Activated CD4-positive, CD25-positive, alpha-beta regulatory T cell treated with anti-CD3 and anti-CD28 coated beads, Interleukin-2, amount 50 U/mL, for 72 hours (primary cell): ENCODE data around the gene CACNA1G.

Experiments used
- DNase-seq: peaks from one replicate; pipeline ENCODE4 v3.0.0; 2021

Gene CACNA1G

DNA sequence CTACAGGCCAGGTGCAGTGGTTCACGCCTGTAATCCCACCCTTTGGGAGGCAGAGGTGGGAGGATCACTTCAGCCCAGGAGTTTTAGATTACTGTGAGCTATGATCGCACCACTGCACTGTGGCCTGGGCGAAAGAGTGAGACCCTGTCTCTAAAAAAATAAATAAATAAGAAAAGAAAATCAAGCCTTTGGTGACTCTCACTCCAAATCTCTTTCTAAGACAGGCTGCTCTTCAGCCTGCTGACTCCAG is 75.1 kb downstream of the CACNA1G start:
- DNase-seq, result no peak

GRCh38 chr17:50635982-50636803 is 75.7 kb downstream of the CACNA1G start:
- no peak for DNase-seq

GRCh38 chr17:50636804-50637195 is 76.3 kb downstream of the CACNA1G start:
- no peak for DNase-seq

DNA sequence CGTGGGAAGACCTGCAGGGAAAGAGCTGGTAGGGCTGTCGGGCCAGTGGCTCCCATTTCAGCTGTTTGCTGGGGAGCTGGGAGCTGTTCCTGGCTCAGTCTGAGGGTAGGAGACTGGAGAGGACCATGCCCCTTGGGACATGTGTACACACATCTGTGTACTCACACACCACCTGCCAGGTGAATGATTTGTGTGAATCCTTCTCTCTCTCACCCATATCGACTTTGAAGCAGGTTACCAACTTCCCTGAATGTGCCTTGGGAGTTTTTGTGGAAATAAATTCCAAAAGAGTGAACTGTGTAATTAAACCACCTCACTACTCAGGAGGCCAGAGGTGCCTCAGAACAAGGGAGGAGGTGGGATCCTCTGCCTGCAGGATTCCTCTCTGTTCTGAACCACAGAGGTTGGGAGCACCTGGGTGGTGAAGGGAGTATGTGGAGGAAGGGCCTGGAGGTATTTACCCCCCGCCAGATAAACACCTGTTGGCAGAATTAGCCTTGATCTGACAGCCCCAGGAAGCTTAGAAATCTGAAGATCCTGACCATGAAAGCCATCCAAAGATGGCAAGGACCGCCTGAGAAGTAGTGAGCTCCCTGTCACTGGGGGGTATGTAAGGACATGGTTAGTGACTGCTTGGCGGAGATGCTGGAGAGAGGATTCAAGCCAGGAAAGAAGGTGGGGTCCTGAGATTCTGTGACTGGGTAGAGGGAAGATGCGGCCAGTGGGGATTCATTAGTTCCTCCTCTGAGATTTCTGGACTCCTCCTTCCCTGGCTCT is 77.5 kb downstream of the CACNA1G start:
- no peak for DNase-seq

GRCh38 chr17:50638606-50638965 is 78.1 kb downstream of the CACNA1G start:
- DNase-seq, result no peak

DNA sequence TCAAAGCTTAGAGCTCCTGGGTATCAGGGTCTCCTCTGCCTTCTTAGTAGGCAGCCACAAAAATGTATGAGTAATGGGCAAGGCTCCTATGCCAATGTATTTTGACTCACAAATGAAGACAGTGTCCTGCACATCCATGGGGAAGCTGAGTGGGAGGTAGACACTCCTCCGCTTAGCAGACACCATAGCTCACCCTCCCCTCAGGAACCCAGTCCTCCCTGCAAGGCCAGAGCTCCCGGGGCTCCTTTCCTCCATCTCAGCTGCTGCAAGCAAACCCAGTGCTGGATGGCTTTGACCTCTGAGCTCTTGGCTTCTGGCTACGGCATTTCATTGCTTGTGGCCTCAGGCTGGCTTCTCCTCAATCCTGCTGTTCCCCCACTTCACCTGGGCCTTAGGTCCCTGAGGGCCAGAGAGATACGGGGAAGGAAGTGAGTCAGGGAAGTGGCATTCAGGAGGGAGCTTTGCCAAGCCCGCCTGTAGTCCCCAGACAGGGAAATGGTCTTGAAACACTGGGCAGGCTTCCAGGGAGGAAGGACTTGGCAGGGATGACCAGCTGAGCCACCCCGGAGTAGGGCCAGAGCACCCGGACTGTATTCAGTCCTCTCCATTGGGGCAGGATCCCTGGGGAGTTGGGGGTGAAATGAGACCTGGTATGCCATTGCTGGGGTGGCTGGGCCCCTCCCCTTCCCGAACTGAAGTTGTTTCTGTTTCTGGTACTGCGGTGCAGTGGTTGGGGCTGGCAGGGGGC is 78.6 kb downstream of the CACNA1G start:
- no peak for DNase-seq

DNA sequence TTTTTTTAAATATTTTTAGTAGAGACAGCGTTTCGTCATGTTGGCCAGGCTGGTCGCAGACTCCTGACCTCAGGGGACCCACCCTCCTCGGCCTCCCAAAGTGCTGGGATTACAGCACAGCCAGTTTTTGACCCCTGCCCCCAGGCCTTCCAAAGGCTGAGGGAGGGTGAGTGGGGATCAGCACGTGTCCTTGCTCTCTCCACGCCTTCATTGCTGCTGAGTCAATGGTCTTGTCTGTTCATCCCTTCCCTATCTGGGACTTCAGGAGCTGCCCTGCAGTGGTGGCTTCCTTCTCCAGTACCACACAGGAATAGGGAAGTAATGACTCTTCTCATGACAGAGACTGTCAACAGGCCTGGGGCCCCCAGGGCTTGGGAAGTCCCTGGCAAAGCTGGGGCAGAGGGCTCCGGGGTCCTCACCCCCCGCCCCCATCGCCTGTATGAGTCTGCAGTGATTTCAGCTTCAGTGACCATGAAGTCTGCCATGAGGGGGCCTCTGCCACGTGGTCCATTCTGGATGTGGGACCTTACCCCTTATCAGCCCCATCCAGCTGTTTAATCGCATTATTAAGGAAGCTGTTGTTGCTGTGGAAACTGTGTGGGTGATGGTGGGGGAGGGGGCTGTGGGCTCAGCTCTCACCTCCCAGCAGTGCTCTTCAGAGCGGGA is 80.3 kb downstream of the CACNA1G start:
- DNase-seq, result no peak

DNA sequence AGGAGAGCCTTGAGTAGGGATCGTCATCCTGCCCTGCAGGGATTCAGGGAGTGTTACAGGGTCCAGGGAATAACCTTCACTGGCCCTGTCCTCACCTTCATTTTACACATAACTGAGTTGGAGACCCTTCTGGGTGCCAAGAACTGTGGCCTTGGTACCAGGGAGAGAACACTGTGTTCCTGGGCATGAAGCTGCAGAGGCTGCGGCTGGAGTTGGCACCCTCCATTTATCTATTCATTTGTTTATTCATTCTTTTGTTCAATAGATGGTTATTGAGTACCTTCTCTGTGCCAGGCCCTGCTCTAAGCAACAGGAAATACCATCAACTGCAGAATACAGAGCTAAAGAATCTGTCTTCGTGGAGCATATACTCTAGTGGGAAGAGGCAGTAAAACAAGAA is 80.8 kb downstream of the CACNA1G start:
- DNase-seq, result no peak

DNA sequence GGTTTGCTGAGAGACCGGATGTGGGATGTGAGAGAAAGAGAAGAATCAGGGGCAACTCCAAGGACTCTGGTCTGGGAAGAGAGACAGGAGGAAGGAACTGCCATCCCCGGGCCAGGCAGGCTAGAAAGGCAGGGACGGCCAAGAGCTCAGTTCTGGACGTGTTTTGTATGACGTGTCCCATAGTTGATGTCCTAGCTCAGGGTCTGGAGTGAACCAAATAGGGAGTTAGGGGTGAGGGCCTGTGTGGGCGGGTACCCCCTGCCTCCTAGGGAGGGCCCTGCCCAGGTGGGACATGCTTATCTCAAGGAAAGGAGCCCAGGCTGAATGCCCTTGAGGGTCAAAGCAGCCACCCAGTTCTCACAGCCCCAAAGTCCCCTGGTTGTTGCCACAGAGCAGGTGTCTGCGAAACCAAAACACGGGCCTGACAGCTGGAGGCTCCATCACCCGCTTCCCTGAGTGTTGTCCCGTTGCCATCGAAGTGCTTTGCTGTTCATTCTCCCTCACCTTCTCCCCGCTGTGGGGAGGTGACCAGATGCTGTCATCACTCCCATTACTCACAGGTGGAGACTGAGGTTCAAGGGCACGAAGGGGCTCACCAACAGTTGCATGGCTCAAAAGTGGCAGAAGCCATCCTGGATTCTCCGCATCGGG is 81.7 kb downstream of the CACNA1G start:
- DNase-seq, result no peak

GRCh38 chr17:50642722-50643656 is 82.5 kb downstream of the CACNA1G start:
- no peak for DNase-seq

DNA sequence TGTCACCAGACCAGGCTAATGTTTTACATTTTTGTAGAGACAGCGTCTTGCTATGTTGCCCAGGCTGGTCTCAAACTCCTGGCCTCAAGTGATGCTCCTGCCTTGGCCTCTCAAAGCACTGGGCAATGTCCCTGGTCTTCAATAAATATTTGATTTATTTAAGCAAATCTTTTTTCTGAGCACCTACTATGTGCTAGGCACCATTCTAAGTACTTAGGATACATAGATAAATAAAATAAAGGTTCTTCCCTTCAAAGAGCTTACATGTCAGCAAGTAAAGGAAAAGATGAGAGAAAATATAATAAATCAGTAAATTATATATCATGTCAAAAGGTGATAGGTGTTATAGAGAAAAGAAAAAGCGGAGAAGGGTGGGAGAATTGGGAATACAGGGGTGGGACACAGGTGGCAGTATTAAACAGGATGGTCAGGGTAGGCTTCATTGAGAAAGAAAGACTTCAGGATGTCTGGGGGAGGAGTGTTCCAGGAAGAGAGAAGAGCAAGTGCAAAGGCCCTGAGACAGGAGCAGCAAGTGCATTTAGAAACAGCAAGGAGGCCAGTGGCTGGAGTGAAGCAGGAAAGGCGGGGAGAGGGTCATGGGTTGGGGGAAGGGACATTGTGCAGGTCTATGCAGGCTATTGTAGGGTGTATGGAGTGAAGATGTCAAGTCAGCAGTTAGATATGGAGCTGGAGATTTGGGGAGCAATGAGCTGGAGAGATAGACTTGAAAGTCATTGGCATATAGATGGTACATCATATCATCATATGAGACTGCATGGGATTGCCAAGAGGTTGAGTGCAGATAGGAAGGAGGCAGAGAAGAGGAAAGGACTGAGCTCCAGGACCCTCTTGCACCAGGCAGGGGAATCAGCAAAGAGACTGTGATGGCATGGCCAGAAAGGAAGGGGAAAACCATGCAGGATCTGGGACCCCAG is 85.5 kb downstream of the CACNA1G start:
- no peak for DNase-seq

DNA sequence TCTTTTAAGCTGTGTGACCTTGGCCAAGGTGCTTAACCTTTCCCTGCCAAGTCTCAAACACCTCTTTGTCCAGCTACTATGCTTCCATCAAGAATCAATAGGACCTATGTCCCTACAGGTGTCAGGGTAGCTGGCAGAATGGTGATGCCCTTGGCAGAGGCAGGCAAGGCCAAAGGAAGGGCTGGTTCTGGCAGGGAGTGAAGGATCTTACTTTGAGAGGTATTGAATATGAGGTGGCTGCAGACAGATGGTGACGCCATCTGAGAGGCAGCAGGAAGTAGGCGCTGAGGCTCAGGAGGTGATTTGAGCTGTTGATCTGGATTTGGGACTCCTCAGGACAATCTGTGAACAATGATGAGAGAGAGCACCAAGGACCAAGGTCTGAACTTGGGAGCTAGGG is 86.7 kb downstream of the CACNA1G start:
- DNase-seq, result no peak

GRCh38 chr17:50649042-50649908 is 88.8 kb downstream of the CACNA1G start:
- no peak for DNase-seq

DNA sequence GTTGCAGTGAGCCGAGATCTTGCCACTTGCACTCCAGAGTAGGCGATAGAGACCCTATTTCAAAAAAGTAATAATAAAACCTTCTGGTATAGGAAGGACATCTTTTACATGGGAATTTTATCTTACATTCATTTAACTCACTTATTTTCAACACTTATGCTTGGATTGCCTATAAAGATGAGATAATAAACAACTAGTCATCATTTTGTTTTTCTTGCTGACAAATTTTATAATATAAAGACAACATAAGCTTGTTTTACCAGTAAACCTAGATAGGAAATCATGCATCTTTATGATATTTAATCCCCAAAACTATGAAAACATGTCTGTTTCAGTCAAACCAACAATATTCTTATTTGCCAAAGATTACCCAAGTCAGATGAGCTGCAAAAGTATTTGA is 91.1 kb downstream of the CACNA1G start:
- DNase-seq, result no peak

DNA sequence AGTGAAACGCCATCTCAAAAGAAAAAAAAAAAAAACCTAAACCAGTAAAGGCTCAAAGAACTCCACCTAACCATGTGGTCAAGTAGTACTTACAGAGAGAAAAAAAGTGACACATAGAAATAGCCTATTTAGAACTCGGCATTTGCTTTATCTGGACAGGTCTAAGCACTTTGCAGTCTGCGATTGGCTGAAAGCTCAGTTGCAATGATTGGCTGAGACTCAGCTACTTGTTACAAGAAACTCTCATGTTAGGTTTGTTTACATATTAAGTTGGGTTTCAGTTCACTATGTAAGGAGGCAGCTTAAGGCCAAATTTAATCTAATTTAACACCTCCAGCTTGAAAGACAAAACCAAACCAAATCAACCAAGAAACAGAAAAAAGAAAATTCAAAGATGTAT is 93.2 kb downstream of the CACNA1G start:
- DNase-seq, result no peak

DNA sequence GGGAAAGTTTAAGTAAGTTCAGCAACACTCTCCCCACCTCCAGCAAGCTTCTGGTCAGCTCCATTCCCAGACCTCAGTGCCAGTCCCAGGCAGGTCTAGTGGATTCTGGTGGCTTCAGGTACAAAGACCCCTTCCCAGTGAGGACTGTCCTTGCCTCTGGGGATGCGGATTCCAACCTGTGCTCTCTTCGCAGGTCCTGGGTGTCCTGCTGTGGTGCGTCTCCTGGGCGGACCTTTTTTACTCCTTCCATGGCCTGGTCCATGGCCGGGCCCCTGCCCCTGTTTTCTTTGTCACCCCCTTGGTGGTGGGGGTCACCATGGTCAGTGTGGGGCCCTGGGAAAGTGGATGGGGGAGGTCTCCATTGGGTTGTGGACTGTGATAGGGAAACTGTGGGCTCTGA is 96.0 kb downstream of the CACNA1G start:
- DNase-seq, result no peak

GRCh38 chr17:50657054-50657453 is 96.5 kb downstream of the CACNA1G start:
- no peak for DNase-seq

- DNase-seq, result no peak
Observed at GRCh38 chr17:50657627-50658026, 97.1 kb downstream of the CACNA1G start.

GRCh38 chr17:50658616-50659015 is 98.1 kb downstream of the CACNA1G start:
- DNase-seq, result no peak

GRCh38 chr17:50659179-50659578 is 98.7 kb downstream of the CACNA1G start:
- no peak for DNase-seq
